HL-60/S4 (cell line): ENCODE measurements around the gene ZNF746.

Experiments
- in situ Hi-C: fragments of 300-500 bp; cut with MboI; formaldehyde crosslinking; loops from 2 replicates; pipeline ENCODE4 v1.14.3; 2022; ENCODE audit warnings: low sequenced_read_pairs

Gene ZNF746

GRCh38 chr7:149431486-149432120 lies 66.0 kb downstream of the ZNF746 start:
- in situ Hi-C loops, result no loop called here

GRCh38 chr7:149430192-149430591 lies 67.4 kb downstream of the ZNF746 start:
- in situ Hi-C loops, result no loop called here

- in situ Hi-C loops, result no loop called here
These were observed 69.7 kb downstream of the ZNF746 start for GRCh38 chr7:149427893-149428292.

GRCh38 chr7:149427096-149427680 lies 70.4 kb downstream of the ZNF746 start:
- in situ Hi-C loops, result no loop called here

GRCh38 chr7:149423449-149424110 lies 74.0 kb downstream of the ZNF746 start:
- in situ Hi-C loops, result no loop called here

- in situ Hi-C loops, result no loop called here
These were observed 74.7 kb downstream of the ZNF746 start for GRCh38 chr7:149422914-149423301.
